Retinal pigment epithelial cell (primary cell): Measurements from ENCODE around the gene STYX.
"Not testable (repeated sequence)": the region's sequence is repeated elsewhere in the genome, so short reads cannot be mapped to it uniquely, and the experiment has no call there.

ENCODE experiments used
- DNase-seq: peaks from one replicate; pipeline ENCODE4 v3.0.0-alpha.2; 2010; ENCODE audit warnings: low read depth
- H3K4me3 ChIP-seq: 2 replicates; pipeline ENCODE4 v1.5.1; 2011; ENCODE audit warnings: mild to moderate bottlenecking, low read length, control low read depth, moderate library complexity
- CTCF ChIP-seq: conservative IDR thresholded peaks from 2 replicates; pipeline ENCODE4 v1.5.1; 2011; ENCODE audit warnings: low read depth, low read length, control low read depth, inconsistent platforms

Gene STYX

GRCh38 chr14:52706286-52706685 lies 23.7 kb upstream of the STYX start:
- TF ChIP-seq CTCF, result no peak
- no peak for DNase-seq
- H3K4me3 ChIP-seq, result peak overlapping the region; percentile 98

GRCh38 chr14:52706724-52707706 lies 23.0 kb upstream of the STYX start, which contains the start of gene PSMC6:
PSMC6 (plus strand) TSS chr14:52707200; CDS start chr14:52707220, 20 bp downstream.
- H3K4me3 ChIP-seq, result peak within 1 kb of the TSS; percentile 98
- no peak for TF ChIP-seq CTCF
- peak; percentile 62 for DNase-seq

- no peak for TF ChIP-seq CTCF
- DNase-seq, result no peak
Measured at GRCh38 chr14:52711666-52712065, 18.3 kb upstream of the STYX start.

GRCh38 chr14:52716155-52716554 lies 13.8 kb upstream of the STYX start:
- no peak for DNase-seq
- no peak overlapping the region for H3K4me3 ChIP-seq
- TF ChIP-seq CTCF, result no peak

More at GRCh38 chr14:52711666-52712065, 18.3 kb upstream of the STYX start:
- H3K4me3 ChIP-seq, result no peak overlapping the region

- no peak for DNase-seq
- no peak overlapping the region for H3K4me3 ChIP-seq
- no peak for TF ChIP-seq CTCF
Measured at GRCh38 chr14:52723514-52724359, 6.2 kb upstream of the STYX start.

DNA sequence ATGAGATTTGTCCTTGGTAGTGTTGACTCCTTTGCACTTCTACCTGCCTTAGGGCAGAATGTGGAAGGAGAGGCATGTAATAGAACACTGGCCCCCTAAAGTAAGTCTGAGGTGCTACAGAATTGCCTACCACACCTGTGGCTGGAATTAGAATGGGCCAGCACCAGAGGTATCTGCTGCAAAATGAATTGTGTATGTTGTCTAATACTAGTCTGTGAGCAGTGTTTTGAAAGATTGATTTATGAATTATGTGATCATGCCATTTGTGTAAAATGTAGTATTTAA lies 5.7 kb upstream of the STYX start:
- no peak for TF ChIP-seq CTCF
- no peak overlapping the region for H3K4me3 ChIP-seq
- DNase-seq, result no peak

DNA sequence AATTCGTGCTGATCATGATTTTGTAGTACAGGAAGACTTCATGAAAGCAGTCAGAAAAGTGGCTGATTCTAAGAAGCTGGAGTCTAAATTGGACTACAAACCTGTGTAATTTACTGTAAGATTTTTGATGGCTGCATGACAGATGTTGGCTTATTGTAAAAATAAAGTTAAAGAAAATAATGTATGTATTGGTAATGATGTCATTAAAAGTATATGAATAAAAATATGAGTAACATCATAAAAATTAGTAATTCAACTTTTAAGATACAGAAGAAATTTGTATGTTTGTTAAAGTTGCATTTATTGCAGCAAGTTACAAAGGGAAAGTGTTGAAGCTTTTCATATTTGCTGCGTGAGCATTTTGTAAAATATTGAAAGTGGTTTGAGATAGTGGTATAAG lies 2.5 kb upstream of the STYX start:
- not testable (repeated sequence) for H3K4me3 ChIP-seq, DNase-seq

- not testable (repeated sequence) for H3K4me3 ChIP-seq, DNase-seq
Measured at GRCh38 chr14:52729035-52729434, 931 bp upstream of the STYX start.
